Lower leg skin (tissue), 4 donors: ENCODE results near the gene MRPL55. TPM values are rescaled to one million over a fixed set of nuclear protein-coding genes. Genes with fewer than 3 reads are reported as not detected.

ENCODE experiments used
- DNase-seq, 2 donors: peaks; one replicate each; pipeline ENCODE4 v3.0.0-alpha.2; 2019; ENCODE audit warnings: low spot score in 2 of 2
- H3K4me3 ChIP-seq: fragments of 200-600 bp; sonication (generic); 2 replicates; pipeline ENCODE4 v1.5.1; 2017; ENCODE audit warnings: mild to moderate bottlenecking, low read depth; ENCODE audit not compliant: poor library complexity, severe bottlenecking
- CTCF ChIP-seq, 3 donors: fragments of 450-650 bp; IDR thresholded peaks; one replicate each; pipeline ENCODE4 v1.5.1; 2016; ENCODE audit warnings: antibody characterized with exemption in 3 of 3, mild to moderate bottlenecking in 3 of 3, moderate library complexity in 2 of 3
- POLR2A ChIP-seq, 2 donors: fragments of 450-650 bp; IDR thresholded peaks; one replicate each; pipeline ENCODE4 v1.6.1; 2016 to 2017; ENCODE audit warnings: antibody characterized with exemption in 2 of 2, mild to moderate bottlenecking in 1 of 2, moderate library complexity in 1 of 2
- WGBS, 2 donors: methylation state at CpG; one replicate each; pipeline ENCODE4 v1.1.5; 2018; 5-methylcytosine and 5-hydroxymethylcytosine counted together
- intact Hi-C: fragments of 100-400 bp; cut with DNase I; formaldehyde crosslinking; loops from one replicate; pipeline ENCODE4 v1.15.0; 2023; ENCODE audit warnings: low total_unique reads
- total RNA-seq, 4 donors: library from RNA; depleted of rRNA; stranded (reverse); fragments of >200 nt; gene quantifications; one replicate each; pipeline ENCODE4 v1.1.0, GENCODE V29; 2016

The MRPL55 gene
- total RNA-seq, 4 donors from 2014 or later: 59.1 to 100 (median 82.2) TPM

- peak in 1 of 2 donors; percentile 83 for DNase-seq
- no peak overlapping the region for H3K4me3 ChIP-seq
- 22 to 55% methylated on average over 4 to 13 of the region's 18 CpGs for WGBS, 2 donors
- TF ChIP-seq POLR2A (IDR thresholded peaks at IDR 0.05): no peak
- no peak for TF ChIP-seq CTCF (IDR thresholded peaks at IDR 0.05)
- intact Hi-C loops: no loop called here
These were observed 39.2 kb upstream of the MRPL55 start for GRCh38 chr1:228148196-228148861.

GRCh38 chr1:228147768-228148167, 38.7 kb upstream of the MRPL55 start:
- WGBS, 2 donors: 81 to 88% methylated on average over 4 of the region's 4 CpGs
- no peak overlapping the region for H3K4me3 ChIP-seq
- intact Hi-C loops: no loop called here

GRCh38 chr1:228147151-228147693, 38.1 kb upstream of the MRPL55 start:
- H3K4me3 ChIP-seq: no peak overlapping the region
- no peak for DNase-seq
- intact Hi-C loops: no loop called here
- TF ChIP-seq POLR2A (IDR thresholded peaks at IDR 0.05): no peak
- TF ChIP-seq CTCF (IDR thresholded peaks at IDR 0.05): no peak
- WGBS, 2 donors: 81 to 84% methylated on average over 13 to 20 of the region's 20 CpGs

More at GRCh38 chr1:228147768-228148167, 38.7 kb upstream of the MRPL55 start:
- DNase-seq: no peak
- TF ChIP-seq CTCF (IDR thresholded peaks at IDR 0.05): no peak
- TF ChIP-seq POLR2A (IDR thresholded peaks at IDR 0.05): no peak

- no peak for TF ChIP-seq CTCF (IDR thresholded peaks at IDR 0.05)
- no peak for TF ChIP-seq POLR2A (IDR thresholded peaks at IDR 0.05)
- intact Hi-C loops: no loop called here
- 73 to 75% methylated on average over 17 to 18 of the region's 18 CpGs for WGBS, 2 donors
These were observed 37.5 kb upstream of the MRPL55 start for GRCh38 chr1:228146417-228147150.

GRCh38 chr1:228145463-228146416, 36.6 kb upstream of the MRPL55 start:
- DNase-seq: peak in 1 of 2 donors; percentile 75
- intact Hi-C loops: no loop called here
- TF ChIP-seq POLR2A (IDR thresholded peaks at IDR 0.05): no peak
- TF ChIP-seq CTCF (IDR thresholded peaks at IDR 0.05): no peak
- H3K4me3 ChIP-seq: no peak overlapping the region
- 79 to 81% methylated on average over 26 to 31 of the region's 31 CpGs for WGBS, 2 donors

More at GRCh38 chr1:228146417-228147150, 37.5 kb upstream of the MRPL55 start:
- DNase-seq: no peak
- no peak overlapping the region for H3K4me3 ChIP-seq
